Subcutaneous adipose tissue (tissue), 4 donors: ENCODE measurements around the gene CKS2. TPM values are rescaled to one million over a fixed set of nuclear protein-coding genes. Genes with fewer than 3 reads are reported as not detected.

Experiments
- CTCF ChIP-seq: fragments of 450-650 bp; IDR thresholded peaks from one replicate; pipeline ENCODE4 v1.5.1; 2016; ENCODE audit warnings: low read depth, mild to moderate bottlenecking, control low read depth, antibody characterized with exemption, moderate library complexity
- total RNA-seq, 4 donors: library from RNA; depleted of rRNA; stranded (reverse); fragments of >200 nt; gene quantifications; one replicate each; pipeline ENCODE4 v1.1.0, GENCODE V29; 2016

CKS2 gene
- total RNA-seq, 4 donors from 2014 or later: 2.3 to 31.8 (median 22.0) TPM

DNA sequence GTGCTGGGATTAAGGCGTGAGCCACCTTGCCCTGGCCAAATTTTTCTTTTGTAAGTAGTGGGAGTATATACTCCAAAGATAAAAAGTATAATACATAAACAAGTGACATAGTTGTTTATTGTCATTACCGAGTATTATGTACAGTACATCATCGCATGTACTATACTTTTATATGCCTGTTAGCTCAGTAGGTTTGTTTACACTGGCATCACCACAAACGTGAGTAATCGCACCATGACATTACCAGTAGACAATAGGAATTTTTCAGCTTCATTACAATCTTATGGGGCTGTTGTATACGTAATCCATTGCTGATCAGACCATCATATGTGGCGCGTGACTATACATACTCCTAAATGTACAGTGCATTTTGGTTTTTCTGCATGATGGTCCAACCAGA is 17.1 kb downstream of the CKS2 start:
- TF ChIP-seq CTCF: no peak

DNA sequence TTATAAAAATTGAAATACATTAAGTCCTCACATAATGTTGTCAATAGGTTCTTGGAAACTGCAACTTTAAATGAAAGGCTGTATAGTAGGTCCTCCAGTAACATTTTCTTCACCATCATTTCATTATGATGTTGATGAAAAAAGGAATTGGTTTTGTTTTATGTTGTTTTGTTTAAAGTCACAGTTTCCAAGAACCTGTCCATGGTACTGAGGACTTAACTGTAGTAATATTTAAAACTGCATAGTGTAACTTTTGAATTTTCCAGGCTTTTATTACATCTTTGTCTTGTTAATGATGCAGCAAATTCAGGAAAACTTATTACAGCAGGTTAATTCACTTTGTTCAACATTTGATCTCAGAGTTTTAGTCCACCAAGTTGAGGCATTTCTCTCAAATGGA is 18.9 kb downstream of the CKS2 start:
- TF ChIP-seq CTCF: no peak

GRCh38 chr9:89330513-89330912 is 19.5 kb downstream of the CKS2 start:
- no peak for TF ChIP-seq CTCF

- no peak for TF ChIP-seq CTCF
These were observed 28.8 kb downstream of the CKS2 start for GRCh38 chr9:89339807-89340206.

GRCh38 chr9:89340332-89340731 is 29.3 kb downstream of the CKS2 start:
- no peak for TF ChIP-seq CTCF

DNA sequence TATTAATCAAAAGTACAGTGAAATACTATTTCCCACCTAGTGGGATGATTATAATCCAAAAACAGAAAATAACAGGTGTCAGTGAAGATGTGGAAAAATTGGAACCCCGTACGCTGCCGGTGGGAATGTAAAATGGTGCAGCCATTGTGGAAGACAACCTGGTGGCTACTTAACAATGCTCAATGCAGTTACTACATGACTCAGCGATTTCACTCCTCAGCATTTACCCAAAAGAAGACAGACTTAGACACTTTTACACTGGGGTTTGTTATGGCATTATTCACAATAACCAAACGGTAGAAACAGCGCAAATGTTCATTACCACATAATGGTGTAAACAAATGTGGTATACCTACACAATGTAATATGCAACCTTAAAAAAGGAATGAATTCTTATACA is 31.2 kb downstream of the CKS2 start:
- no peak for TF ChIP-seq CTCF

DNA sequence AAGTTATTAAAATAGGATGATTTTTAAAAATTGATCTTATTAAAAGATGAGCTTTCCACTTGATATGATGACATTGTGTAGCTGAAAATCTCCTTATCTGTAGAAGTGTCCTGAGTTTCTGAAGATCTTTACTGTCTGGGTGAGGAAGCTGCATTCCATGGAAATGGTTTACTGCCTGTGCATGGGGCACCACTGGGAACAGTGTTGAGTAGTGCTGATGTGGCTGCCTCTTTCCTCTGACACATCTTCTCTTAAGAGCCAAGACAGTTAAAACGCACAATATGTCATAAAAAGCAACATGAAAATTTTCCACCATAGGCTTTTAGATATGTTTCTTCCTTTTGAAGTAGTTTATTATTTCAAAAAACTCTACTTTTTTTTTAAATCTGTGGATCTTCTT is 32.0 kb downstream of the CKS2 start:
- no peak for TF ChIP-seq CTCF
